Endothelial cell of umbilical vein (primary cell): ENCODE measurements around the gene PTPN3. TPM values are rescaled to one million over a fixed set of nuclear protein-coding genes. Genes with fewer than 3 reads are reported as not detected.

Experiments used
- BruUV-seq: library from RNA; stranded (reverse); fragments of 400-500 nt; replicated peaks from 2 replicates; lab custom pipeline; 2021; lab: Mats Ljungman, UMichigan
- CTCF ChIA-PET: fragments of 300-600, 350-600 bp; sonication (Branson Sonifier 250); formaldehyde crosslinking; loops from one replicate; lab custom pipeline; 2021; ENCODE audit warnings: antibody characterized with exemption, inconsistent platforms; lab: Charles Lee
- POLR2A ChIA-PET: fragments of 300-600, 350-600 bp; sonication (Branson Sonifier 250); formaldehyde crosslinking; loops from one replicate; lab custom pipeline; 2021; ENCODE audit warnings: antibody characterized with exemption, inconsistent platforms; lab: Charles Lee
- DNase-seq: peaks from one replicate; pipeline ENCODE4 v3.0.0-alpha.2; 2011; ENCODE audit warnings: low read depth, low spot score
- FAIRE-seq: peaks from 2 replicates; lab custom pipeline; 2011; peaks lifted over from hg19 to GRCh38; lab: Jason Lieb, UNC
- H2AFZ ChIP-seq: 2 replicates; pipeline ENCODE4 v1.6.0; 2012; ENCODE audit warnings: low read depth, low read length, control low read depth, inconsistent platforms
- H3K27ac ChIP-seq: 2 replicates; pipeline ENCODE4 v1.5.1; 2011; ENCODE audit warnings: low read depth, mild to moderate bottlenecking, control low read depth, low read length, moderate library complexity; ENCODE audit not compliant: insufficient read depth
- H3K27me3 ChIP-seq, 2 experiments: 2 replicates each; pipeline versions ENCODE4 v1.6.0 to v1.6.1; 2011; ENCODE audit warnings: low read length in 2 of 2, mixed read lengths in 1 of 2; ENCODE audit not compliant: control insufficient read depth in 2 of 2, insufficient read depth in 2 of 2
- H3K36me3 ChIP-seq, 2 experiments: 2 replicates in 1 of 2; 3 replicates in 1 of 2; pipeline ENCODE4 v1.5.1; 2011; ENCODE audit warnings: low read length in 2 of 2, mild to moderate bottlenecking in 1 of 2, moderate library complexity in 1 of 2; ENCODE audit not compliant: control insufficient read depth in 2 of 2, insufficient read depth in 2 of 2; ENCODE audit errors: extremely low read depth in 1 of 2
- H3K4me1 ChIP-seq: 3 replicates; pipeline ENCODE4 v1.5.1; 2011; ENCODE audit warnings: mild to moderate bottlenecking, low read length; ENCODE audit not compliant: control insufficient read depth, insufficient read depth; ENCODE audit errors: extremely low read depth
- H3K4me2 ChIP-seq: 2 replicates; pipeline ENCODE4 v1.6.1; 2011; ENCODE audit warnings: low read length, control low read depth, mixed read lengths; ENCODE audit not compliant: insufficient read depth
- H3K4me3 ChIP-seq, 3 experiments: fragments of 200-600 bp in 1 of 3; sonication (generic), shearing (Covaris generic) in 1 of 3; replicated peaks in 1 of 3; 2 replicates each; pipeline ENCODE4 v1.5.1; 2011 to 2016; ENCODE audit warnings: control low read depth in 3 of 3, low read length in 3 of 3, mild to moderate bottlenecking in 2 of 3, inconsistent platforms in 1 of 3, low read depth in 1 of 3, moderate library complexity in 1 of 3; ENCODE audit not compliant: insufficient read depth in 1 of 3
- H3K79me2 ChIP-seq: 2 replicates; pipeline ENCODE4 v1.6.0; 2012; ENCODE audit warnings: low read length, inconsistent platforms; ENCODE audit not compliant: control insufficient read depth, insufficient read depth
- H3K9ac ChIP-seq: replicated peaks from 2 replicates; pipeline ENCODE3; 2011; ENCODE audit warnings: low read length, control low read depth; ENCODE audit not compliant: insufficient read depth; ENCODE audit errors: extremely low read depth
- H3K9me1 ChIP-seq: replicated peaks from 3 replicates; pipeline ENCODE4 v1.6.0; 2011; ENCODE audit warnings: mild to moderate bottlenecking, low read length; ENCODE audit not compliant: control insufficient read depth, insufficient read depth; ENCODE audit errors: extremely low read depth
- H3K9me3 ChIP-seq: replicated peaks from 2 replicates; pipeline ENCODE4 v1.5.1; 2012; ENCODE audit warnings: low read length, inconsistent platforms; ENCODE audit not compliant: control insufficient read depth, insufficient read depth
- H4K20me1 ChIP-seq: replicated peaks from 2 replicates; pipeline ENCODE3; 2011; ENCODE audit warnings: mild to moderate bottlenecking, low read length; ENCODE audit not compliant: control insufficient read depth, insufficient read depth; ENCODE audit errors: extremely low read depth
- CTCF ChIP-seq, 2 donors: IDR thresholded peaks; 1 replicate in 1 of 2; 2 replicates in 1 of 2; pipeline ENCODE4 v1.5.1; 2011; ENCODE audit warnings: low read length in 2 of 2, mild to moderate bottlenecking in 2 of 2, moderate library complexity in 2 of 2, control low read depth in 1 of 2, inconsistent platforms in 1 of 2, low read depth in 1 of 2; ENCODE audit not compliant: insufficient read depth in 1 of 2; ENCODE audit errors: extremely low read depth in 1 of 2
- EZH2 ChIP-seq: IDR thresholded peaks from 2 replicates; pipeline ENCODE4 v1.6.1; 2012; ENCODE audit warnings: borderline replicate concordance, low read depth, mild to moderate bottlenecking, moderate library complexity, low read length, inconsistent platforms; ENCODE audit not compliant: severe bottlenecking
- FOS ChIP-seq: IDR thresholded peaks from 2 replicates; pipeline ENCODE4 v1.6.1; 2011; ENCODE audit warnings: mild to moderate bottlenecking, low read length, moderate library complexity, borderline replicate concordance; ENCODE audit not compliant: insufficient read depth
- JUN ChIP-seq: IDR thresholded peaks from 2 replicates; pipeline ENCODE4 v1.6.1; 2011; ENCODE audit warnings: borderline replicate concordance, low read depth; ENCODE audit not compliant: insufficient read length, insufficient read depth
- MAX ChIP-seq: IDR thresholded peaks from 2 replicates; pipeline ENCODE4 v1.6.1; 2011; ENCODE audit not compliant: insufficient read depth, insufficient read length
- POLR2A ChIP-seq: IDR thresholded peaks from 2 replicates; pipeline ENCODE4 v1.6.1; 2012; ENCODE audit warnings: low read depth, mild to moderate bottlenecking, control low read depth, low read length
- dilution Hi-C: fragments of 300-500 bp; cut with MboI; formaldehyde crosslinking; loops from one replicate; pipeline ENCODE4 v1.15.0; 2019; ENCODE audit warnings: low sequenced_read_pairs; ENCODE audit not compliant: extremely low pct_ligation_motif_present
- intact Hi-C: fragments of 100-400 bp; cut with micrococcal nuclease; formaldehyde crosslinking; loops from one replicate; pipeline ENCODE4 v1.10.0; 2022
- polyA plus RNA-seq, 4 experiments: library from polyadenylated mRNA; depleted of rRNA in 3 of 4; stranded (reverse) in 3 of 4; unstranded in 1 of 4; fragments of >200 nt; gene quantifications; 2 replicates each; pipeline versions ENCODE4 v1.2.1 to v1.2.3, GENCODE V29; 2011 to 2012; ENCODE audit warnings: missing spikeins in 1 of 4
- total RNA-seq: library from RNA; stranded (reverse); gene quantifications from 2 replicates; pipeline ENCODE4 v1.2.3, GENCODE V29; 2021

Gene PTPN3
- total and polyA plus RNA-seq, 2 donors (not counting 3 experiments of a cell fraction or from before 2014, with no cell fraction given) = 0.01 TPM; not detected in 1

GRCh38 chr9:109491590-109491989, 6.5 kb downstream of the PTPN3 start:
- no peaks in the 10 kb centered on the region for H3K9me3 ChIP-seq
- no peaks in the 10 kb centered on the region for H3K79me2 ChIP-seq
- H3K4me2 ChIP-seq = no peak overlapping the region
- no peak overlapping the region for H3K4me3 ChIP-seq
- H3K9ac ChIP-seq = no peak overlapping the region
- dilution Hi-C loops = no loop called here
- no peaks in the 10 kb centered on the region for H3K4me1 ChIP-seq
- no peaks in the 10 kb centered on the region for H4K20me1 ChIP-seq
- intact Hi-C loops = no loop called here
- FAIRE-seq (no peak), DNase-seq (no peak)
- no peaks in the 10 kb centered on the region for H3K9me1 ChIP-seq
- no peak for TF ChIP-seq MAX
- no peak for TF ChIP-seq EZH2
- TF ChIP-seq FOS = no peak
- no peak for TF ChIP-seq CTCF (IDR thresholded peaks at IDR 0.05; ENCODE audit: extremely low read depth in 1 of 2, insufficient read depth in 1 of 2, low read depth in 1 of 2, low read length in 2 of 2)
- no peak for TF ChIP-seq POLR2A
- TF ChIP-seq JUN = no peak
- peaks cover 22 to 25% of the 10 kb centered on the region in 2 experiments for H3K27me3 ChIP-seq
- ChIA-PET CTCF (interaction anchor here (0.9 kb wide), 1 partner anchor 22 kb away, joined by 5 read pairs; no protein-coding TSS in a partner anchor), POLR2A (no interaction called here)
- H3K27ac ChIP-seq = no peak overlapping the region
- no peaks in the 10 kb centered on the region for H3K36me3 ChIP-seq
- H2AFZ ChIP-seq = no peak overlapping the region
- BruUV-seq = no TSS peak
